ENCODE data around the gene ARHGAP25. TPM values are rescaled to one million over a fixed set of nuclear protein-coding genes. Genes with fewer than 3 reads are reported as not detected.

The ARHGAP25 gene
- total and polyA plus RNA-seq, 2 donors from 2014 or later = 6.3 to 20.4 TPM

DNA sequence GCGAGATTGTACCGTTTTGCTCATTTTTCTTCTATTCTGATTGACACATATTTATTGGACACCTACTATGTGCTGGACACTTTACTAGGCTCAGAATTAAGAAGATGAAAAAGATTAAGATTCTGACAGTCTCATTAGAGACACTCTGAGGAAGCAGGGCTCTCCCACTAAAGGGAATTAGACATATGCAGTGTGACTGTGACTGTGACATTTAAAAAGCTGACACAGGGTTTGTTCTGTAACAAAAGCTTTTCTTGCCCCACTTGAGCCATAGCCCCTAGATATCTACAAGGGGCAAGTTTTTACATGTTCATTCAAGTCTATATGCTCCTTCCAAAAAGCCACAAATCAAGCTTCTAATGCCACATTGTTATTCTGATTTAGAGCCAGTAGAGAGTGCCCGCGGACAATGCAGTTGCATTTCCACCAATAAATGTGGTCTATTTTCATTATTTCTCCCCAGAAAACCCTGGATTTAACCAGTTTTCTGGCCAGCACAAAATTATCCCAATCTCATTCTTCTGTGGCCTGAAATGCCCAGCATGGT, 9.8 kb downstream of the ARHGAP25 start:
- Histone ChIP-seq H3K4me3 (ENCODE audit: low read length in 3 of 3) (no peak overlapping the region), H3K4me1 (ENCODE audit: control insufficient read depth in 2 of 3, insufficient read depth in 2 of 3, low read depth in 1 of 3, low read length in 3 of 3) (no peaks in the 10 kb centered on the region), H3K27ac (ENCODE audit: low read depth in 2 of 2, low read length in 2 of 2) (no peak overlapping the region), H3K27me3 (ENCODE audit: control insufficient read depth, insufficient read depth, low read length) (no peaks in the 10 kb centered on the region), H3K9ac (ENCODE audit: low read length in 3 of 3) (no peak overlapping the region), H3K9me3 (ENCODE audit: control insufficient read depth in 2 of 3, insufficient read depth in 1 of 3, low read length in 3 of 3) (no peaks in the 10 kb centered on the region), H3K36me3 (ENCODE audit: control insufficient read depth in 2 of 3, insufficient read depth in 3 of 3, low read length in 3 of 3) (no peaks in the 10 kb centered on the region)
- no peak for FAIRE-seq
- no peak for DNase-seq
- TF ChIP-seq, protein P1, sequence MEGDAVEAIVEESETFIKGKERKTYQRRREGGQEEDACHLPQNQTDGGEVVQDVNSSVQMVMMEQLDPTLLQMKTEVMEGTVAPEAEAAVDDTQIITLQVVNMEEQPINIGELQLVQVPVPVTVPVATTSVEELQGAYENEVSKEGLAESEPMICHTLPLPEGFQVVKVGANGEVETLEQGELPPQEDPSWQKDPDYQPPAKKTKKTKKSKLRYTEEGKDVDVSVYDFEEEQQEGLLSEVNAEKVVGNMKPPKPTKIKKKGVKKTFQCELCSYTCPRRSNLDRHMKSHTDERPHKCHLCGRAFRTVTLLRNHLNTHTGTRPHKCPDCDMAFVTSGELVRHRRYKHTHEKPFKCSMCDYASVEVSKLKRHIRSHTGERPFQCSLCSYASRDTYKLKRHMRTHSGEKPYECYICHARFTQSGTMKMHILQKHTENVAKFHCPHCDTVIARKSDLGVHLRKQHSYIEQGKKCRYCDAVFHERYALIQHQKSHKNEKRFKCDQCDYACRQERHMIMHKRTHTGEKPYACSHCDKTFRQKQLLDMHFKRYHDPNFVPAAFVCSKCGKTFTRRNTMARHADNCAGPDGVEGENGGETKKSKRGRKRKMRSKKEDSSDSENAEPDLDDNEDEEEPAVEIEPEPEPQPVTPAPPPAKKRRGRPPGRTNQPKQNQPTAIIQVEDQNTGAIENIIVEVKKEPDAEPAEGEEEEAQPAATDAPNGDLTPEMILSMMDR (IDR thresholded peaks at IDR 0.05; ENCODE audit: borderline replicate concordance, extremely low read depth, insufficient read depth) = no peak
- intact Hi-C loops (cut with DNase I) = loop anchor here (10.0 kb wide), 1 partner anchor 170 kb away; no protein-coding TSS in a partner anchor

DNA sequence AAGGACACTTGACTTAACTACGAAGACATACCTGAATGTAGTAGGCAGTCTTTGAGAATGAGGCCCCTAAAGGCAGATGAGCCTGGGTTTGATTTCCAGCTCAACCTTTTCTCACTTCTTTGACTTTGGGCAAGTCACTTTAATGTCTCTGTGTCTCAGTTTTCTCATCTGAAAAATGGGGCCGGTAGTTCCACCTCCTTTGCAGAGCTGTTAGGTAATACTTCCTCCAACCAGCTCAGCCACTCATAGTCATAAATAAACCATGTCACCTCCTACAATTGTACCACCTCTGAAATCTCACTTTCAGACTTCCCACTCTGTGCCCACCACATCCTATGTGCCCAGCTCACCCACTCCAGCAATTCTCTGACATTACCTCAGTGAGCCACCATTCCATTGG, 10.4 kb downstream of the ARHGAP25 start:
- Histone ChIP-seq H3K9me3 (ENCODE audit: control insufficient read depth in 2 of 3, insufficient read depth in 1 of 3, low read length in 3 of 3) (no peaks in the 10 kb centered on the region), H3K9ac (ENCODE audit: low read length in 3 of 3) (no peak overlapping the region), H3K27ac (ENCODE audit: low read depth in 2 of 2, low read length in 2 of 2) (no peak overlapping the region), H3K36me3 (ENCODE audit: control insufficient read depth in 2 of 3, insufficient read depth in 3 of 3, low read length in 3 of 3) (no peaks in the 10 kb centered on the region), H3K4me3 (ENCODE audit: low read length in 3 of 3) (no peak overlapping the region), H3K4me1 (ENCODE audit: control insufficient read depth in 2 of 3, insufficient read depth in 2 of 3, low read depth in 1 of 3, low read length in 3 of 3) (no peaks in the 10 kb centered on the region), H3K27me3 (ENCODE audit: control insufficient read depth, insufficient read depth, low read length) (no peaks in the 10 kb centered on the region)
- intact Hi-C loops (cut with DNase I) = loop anchor here (10.0 kb wide), 1 partner anchor 170 kb away; no protein-coding TSS in a partner anchor
- no peak for DNase-seq
- FAIRE-seq = no peak
- TF ChIP-seq, protein P1 (IDR thresholded peaks at IDR 0.05; ENCODE audit: borderline replicate concordance, extremely low read depth, insufficient read depth) = no peak

DNA sequence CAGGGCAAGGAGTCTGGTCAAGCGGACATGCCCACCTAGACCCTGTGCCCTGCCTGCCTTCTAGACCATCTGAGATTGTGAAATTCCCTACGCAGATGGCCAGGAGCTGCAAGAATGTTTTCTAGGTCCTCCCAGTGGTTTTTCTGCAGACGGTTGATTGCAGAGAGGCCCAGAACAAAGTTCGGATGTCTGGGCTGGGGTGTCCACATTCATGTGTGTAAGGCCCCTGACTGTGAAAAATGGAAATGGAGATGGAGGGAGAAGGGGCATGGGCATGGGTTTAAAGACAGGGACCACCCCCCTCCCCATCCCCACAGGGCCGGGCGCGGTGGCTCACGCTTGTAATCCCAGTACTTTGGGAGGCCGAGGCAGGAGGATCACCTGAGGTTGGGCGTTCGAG, 11.8 kb downstream of the ARHGAP25 start:
- H3K4me3 ChIP-seq (ENCODE audit: low read length in 3 of 3) = no peak overlapping the region
- TF ChIP-seq, protein P1 (IDR thresholded peaks at IDR 0.05; ENCODE audit: borderline replicate concordance, extremely low read depth, insufficient read depth) = no peak
- no peaks in the 10 kb centered on the region for H3K9me3 ChIP-seq (ENCODE audit: control insufficient read depth in 2 of 3, insufficient read depth in 1 of 3, low read length in 3 of 3)
- H3K27ac ChIP-seq (ENCODE audit: low read depth in 2 of 2, low read length in 2 of 2) = no peak overlapping the region
- no peaks in the 10 kb centered on the region for H3K27me3 ChIP-seq (ENCODE audit: control insufficient read depth, insufficient read depth, low read length)
- H3K36me3 ChIP-seq (ENCODE audit: control insufficient read depth in 2 of 3, insufficient read depth in 3 of 3, low read length in 3 of 3) = no peaks in the 10 kb centered on the region
- H3K9ac ChIP-seq (ENCODE audit: low read length in 3 of 3) = no peak overlapping the region
- no peak for FAIRE-seq
- intact Hi-C loops (cut with DNase I) = loop anchor here (10.0 kb wide), 1 partner anchor 168 kb away; no protein-coding TSS in a partner anchor
- no peak for DNase-seq
- H3K4me1 ChIP-seq (ENCODE audit: control insufficient read depth in 2 of 3, insufficient read depth in 2 of 3, low read depth in 1 of 3, low read length in 3 of 3) = no peaks in the 10 kb centered on the region

DNA sequence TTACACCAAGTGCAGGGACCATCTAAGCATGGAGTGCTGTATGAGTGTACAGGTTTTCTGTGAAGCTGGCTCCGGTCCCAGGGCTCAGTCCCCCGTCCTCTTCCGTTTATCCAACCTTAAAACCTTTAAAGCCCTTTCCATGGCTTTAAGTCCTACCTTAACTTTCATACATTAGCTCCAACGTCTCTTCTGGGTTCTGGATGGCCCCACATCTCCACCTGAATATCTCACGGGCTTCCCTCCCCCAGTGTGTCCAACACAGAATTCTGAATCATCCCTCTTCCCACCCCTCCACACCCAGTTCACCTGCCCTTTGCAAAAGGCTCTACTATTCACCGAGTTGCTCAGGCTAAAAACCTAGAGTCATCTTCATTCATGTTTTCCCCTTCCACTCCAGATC, 12.8 kb downstream of the ARHGAP25 start:
- TF ChIP-seq, protein P1 (IDR thresholded peaks at IDR 0.05; ENCODE audit: borderline replicate concordance, extremely low read depth, insufficient read depth) = no peak
- no peaks in the 10 kb centered on the region for H3K27me3 ChIP-seq (ENCODE audit: control insufficient read depth, insufficient read depth, low read length)
- no peaks in the 10 kb centered on the region for H3K9me3 ChIP-seq (ENCODE audit: control insufficient read depth in 2 of 3, insufficient read depth in 1 of 3, low read length in 3 of 3)
- no peak overlapping the region for H3K4me3 ChIP-seq (ENCODE audit: low read length in 3 of 3)
- DNase-seq (no peak), FAIRE-seq (no peak)
- H3K27ac ChIP-seq (ENCODE audit: low read depth in 2 of 2, low read length in 2 of 2) = no peak overlapping the region
- no peak overlapping the region for H3K9ac ChIP-seq (ENCODE audit: low read length in 3 of 3)
- intact Hi-C loops (cut with DNase I) = loop anchor here (10.0 kb wide), 1 partner anchor 167 kb away; no protein-coding TSS in a partner anchor
- no peaks in the 10 kb centered on the region for H3K4me1 ChIP-seq (ENCODE audit: control insufficient read depth in 2 of 3, insufficient read depth in 2 of 3, low read depth in 1 of 3, low read length in 3 of 3)
- H3K36me3 ChIP-seq (ENCODE audit: control insufficient read depth in 2 of 3, insufficient read depth in 3 of 3, low read length in 3 of 3) = no peaks in the 10 kb centered on the region
